ENCODE results near the gene OR6B3.

GRCh38 chr2:240053173-240054155 lies at the start of gene OR6B3:
- no peak for TF ChIP-seq CTCF (IDR thresholded peaks at IDR 0.05)
- TF ChIP-seq POLR2A (IDR thresholded peaks at IDR 0.05), result no peak
